GM10266 (cell line): ENCODE measurements around the gene PCARE.

Experiments
- DNase-seq: peaks from one replicate; pipeline ENCODE4 v3.0.0; 2012; ENCODE audit errors: extremely low spot score
- CTCF ChIP-seq: IDR thresholded peaks from 2 replicates; pipeline ENCODE4 v1.5.1; 2012; ENCODE audit warnings: mild to moderate bottlenecking, low read depth; ENCODE audit not compliant: control insufficient read depth, insufficient read depth; ENCODE audit errors: missing control alignments

Gene PCARE

GRCh38 chr2:29024882-29025430 lies 49.4 kb downstream of the PCARE start:
- TF ChIP-seq CTCF, result no peak
- no peak for DNase-seq

- DNase-seq, result no peak
- no peak for TF ChIP-seq CTCF
Observed at GRCh38 chr2:29023188-29023587, 51.1 kb downstream of the PCARE start.

- no peak for DNase-seq
Observed at GRCh38 chr2:29022679-29023078, 51.6 kb downstream of the PCARE start.

GRCh38 chr2:29021886-29022285 lies 52.4 kb downstream of the PCARE start:
- DNase-seq, result no peak
- no peak for TF ChIP-seq CTCF

More at GRCh38 chr2:29022679-29023078, 51.6 kb downstream of the PCARE start:
- no peak for TF ChIP-seq CTCF

- TF ChIP-seq CTCF, result no peak
- no peak for DNase-seq
Observed at GRCh38 chr2:29017716-29018435, 56.4 kb downstream of the PCARE start.

GRCh38 chr2:29016504-29016903 lies 57.8 kb downstream of the PCARE start:
- no peak for TF ChIP-seq CTCF
- DNase-seq, result no peak
